Progenitor cell of endocrine pancreas (in vitro differentiated cells): ENCODE results near the gene EHF. TPM values are rescaled to one million over a fixed set of nuclear protein-coding genes. Genes with fewer than 3 reads are reported as not detected.

Experiments used
- DNase-seq: peaks from one replicate; pipeline ENCODE4 v3.0.0; 2021; ENCODE audit warnings: low spot score; ENCODE audit not compliant: unreplicated experiment
- H3K27ac Mint-ChIP-seq: 2 replicates; pipeline ENCODE4 v1.8.0; 2021; ENCODE audit warnings: mild to moderate bottlenecking, moderate library complexity, mixed read lengths
- H3K27me3 Mint-ChIP-seq: 2 replicates; pipeline ENCODE4 v1.8.0; 2021; ENCODE audit warnings: mixed read lengths
- H3K36me3 Mint-ChIP-seq: 2 replicates; pipeline ENCODE4 v1.8.0; 2022; ENCODE audit warnings: mixed read lengths; ENCODE audit not compliant: insufficient read depth
- H3K4me1 Mint-ChIP-seq: 2 replicates; pipeline ENCODE4 v1.8.0; 2021; ENCODE audit warnings: low read depth, mixed read lengths
- H3K4me3 Mint-ChIP-seq: 2 replicates; pipeline ENCODE4 v1.8.0; 2021; ENCODE audit warnings: low read depth, mild to moderate bottlenecking, moderate library complexity, mixed read lengths
- H3K9me3 Mint-ChIP-seq: 2 replicates; pipeline ENCODE4 v1.8.0; 2021; ENCODE audit warnings: low read depth, mixed read lengths
- total RNA-seq: library from RNA; stranded (reverse); gene quantifications from 2 replicates; pipeline ENCODE4 v1.2.1, GENCODE V29; 2021
- TF ChIP-seq, protein P1 (sequence below): fragments of 200-600 bp; sonication (generic); IDR thresholded peaks from one replicate; pipeline ENCODE4 v1.5.0; 2021; ENCODE audit warnings: antibody characterized with exemption, mild to moderate bottlenecking; ENCODE audit not compliant: unreplicated experiment

Gene EHF
- total RNA-seq, 1 donor from 2014 or later = 18.6 TPM

DNA sequence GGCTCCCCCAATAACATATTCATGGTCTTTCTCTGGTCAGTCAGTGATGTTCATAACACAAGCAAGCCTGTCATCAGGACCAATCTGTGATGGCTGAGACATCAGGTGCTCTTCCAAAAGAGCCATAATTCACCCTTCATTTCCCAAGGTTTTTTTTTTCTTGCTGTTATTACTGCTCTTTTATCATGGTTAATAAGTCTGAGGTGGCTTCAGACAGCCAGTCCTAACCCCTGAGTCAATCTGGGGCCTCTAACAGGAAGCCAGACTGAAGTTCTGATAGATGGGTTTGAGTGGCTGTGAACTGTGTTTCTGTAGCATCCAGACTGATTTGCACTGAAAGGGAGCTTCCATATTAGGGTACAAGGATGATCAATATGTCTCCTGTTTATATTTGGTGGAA is 8.8 kb downstream of the EHF start:
- Mint-ChIP-seq H3K4me1 (peaks cover 57% of the 10 kb centered on the region), H3K27ac (peak overlapping the region; percentile 73), H3K36me3 (no peaks in the 10 kb centered on the region), H3K4me3 (no peak overlapping the region), H3K9me3 (peaks cover 5% of the 10 kb centered on the region), H3K27me3 (no peaks in the 10 kb centered on the region)
- no peak for DNase-seq
- TF ChIP-seq, protein P1, sequence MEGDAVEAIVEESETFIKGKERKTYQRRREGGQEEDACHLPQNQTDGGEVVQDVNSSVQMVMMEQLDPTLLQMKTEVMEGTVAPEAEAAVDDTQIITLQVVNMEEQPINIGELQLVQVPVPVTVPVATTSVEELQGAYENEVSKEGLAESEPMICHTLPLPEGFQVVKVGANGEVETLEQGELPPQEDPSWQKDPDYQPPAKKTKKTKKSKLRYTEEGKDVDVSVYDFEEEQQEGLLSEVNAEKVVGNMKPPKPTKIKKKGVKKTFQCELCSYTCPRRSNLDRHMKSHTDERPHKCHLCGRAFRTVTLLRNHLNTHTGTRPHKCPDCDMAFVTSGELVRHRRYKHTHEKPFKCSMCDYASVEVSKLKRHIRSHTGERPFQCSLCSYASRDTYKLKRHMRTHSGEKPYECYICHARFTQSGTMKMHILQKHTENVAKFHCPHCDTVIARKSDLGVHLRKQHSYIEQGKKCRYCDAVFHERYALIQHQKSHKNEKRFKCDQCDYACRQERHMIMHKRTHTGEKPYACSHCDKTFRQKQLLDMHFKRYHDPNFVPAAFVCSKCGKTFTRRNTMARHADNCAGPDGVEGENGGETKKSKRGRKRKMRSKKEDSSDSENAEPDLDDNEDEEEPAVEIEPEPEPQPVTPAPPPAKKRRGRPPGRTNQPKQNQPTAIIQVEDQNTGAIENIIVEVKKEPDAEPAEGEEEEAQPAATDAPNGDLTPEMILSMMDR = no peak

DNA sequence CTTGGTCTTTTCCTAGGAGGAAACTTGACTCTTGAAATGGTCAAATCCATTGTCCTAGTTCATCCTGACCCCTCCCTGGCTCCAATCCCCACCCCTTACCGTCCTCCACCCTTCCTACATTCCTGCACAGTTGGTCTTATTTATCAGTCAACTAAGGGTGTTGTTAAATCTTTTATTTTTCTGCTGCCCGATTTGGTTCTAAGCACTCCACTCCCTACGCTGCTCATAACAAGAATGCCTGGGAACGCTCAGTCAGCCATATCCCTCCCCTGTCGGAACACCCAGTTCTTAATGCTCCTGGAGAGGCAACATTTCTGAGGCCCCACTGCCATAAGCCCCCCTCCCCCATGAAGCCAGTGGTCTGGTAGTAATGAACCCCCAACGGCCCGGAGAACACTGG is 9.7 kb downstream of the EHF start:
- no peaks in the 10 kb centered on the region for H3K27me3 Mint-ChIP-seq
- TF ChIP-seq, protein P1 = no peak
- H3K4me3 Mint-ChIP-seq = no peak overlapping the region
- H3K4me1 Mint-ChIP-seq = peaks cover 59% of the 10 kb centered on the region
- DNase-seq = no peak
- peaks cover 5% of the 10 kb centered on the region for H3K9me3 Mint-ChIP-seq
- peak overlapping the region; percentile 68 for H3K27ac Mint-ChIP-seq
- no peaks in the 10 kb centered on the region for H3K36me3 Mint-ChIP-seq

DNA sequence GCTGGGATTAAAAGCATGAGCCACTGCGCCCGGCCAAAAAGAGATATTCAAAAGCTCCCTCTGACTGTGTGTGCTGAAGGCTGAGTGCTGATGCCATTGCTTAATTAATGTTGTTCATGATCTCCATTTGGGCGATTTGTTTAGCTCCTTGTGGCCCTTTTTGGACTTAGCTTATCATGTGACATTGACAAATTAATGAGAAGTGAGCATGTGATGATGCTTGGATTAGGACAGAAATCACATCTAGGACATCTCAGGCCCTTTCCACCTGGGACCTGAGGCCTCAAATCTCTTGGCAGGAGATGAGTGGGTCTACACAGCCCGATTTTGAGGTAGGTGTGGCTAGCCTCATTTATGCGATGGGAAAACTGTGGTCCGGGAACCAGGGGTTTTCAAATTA is 10.4 kb downstream of the EHF start:
- peak overlapping the region; percentile 98 for H3K27ac Mint-ChIP-seq

DNA sequence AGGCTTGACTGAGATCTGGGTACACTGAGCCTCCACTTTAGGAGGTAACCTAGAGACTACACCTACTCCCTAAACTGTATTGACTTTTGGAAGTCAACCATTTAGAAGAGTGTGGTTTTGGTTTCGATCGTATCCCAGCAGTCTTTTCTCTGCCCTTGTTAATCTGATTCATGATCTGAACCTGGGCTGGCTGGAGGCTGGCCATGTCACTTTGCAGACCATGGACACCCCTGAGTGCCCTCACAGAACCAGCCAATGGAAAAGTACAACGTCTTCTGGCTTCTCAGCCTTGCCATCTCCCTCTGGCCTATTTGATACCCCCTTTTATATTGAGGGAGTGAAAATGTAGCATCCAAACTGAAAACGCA is 10.8 kb downstream of the EHF start:
- Mint-ChIP-seq H3K4me1 (peaks cover 62% of the 10 kb centered on the region), H3K4me3 (peak overlapping the region; percentile 57), H3K36me3 (no peaks in the 10 kb centered on the region), H3K9me3 (peaks cover 2% of the 10 kb centered on the region), H3K27me3 (no peaks in the 10 kb centered on the region), H3K27ac (peak overlapping the region; percentile 98)
- no peak for DNase-seq
- TF ChIP-seq, protein P1 = no peak

More for the DNA sequence above, 10.4 kb downstream of the EHF start:
- TF ChIP-seq, protein P1 = no peak
- DNase-seq = no peak
- Mint-ChIP-seq H3K9me3 (peaks cover 5% of the 10 kb centered on the region), H3K4me1 (peaks cover 62% of the 10 kb centered on the region), H3K27me3 (no peaks in the 10 kb centered on the region), H3K36me3 (no peaks in the 10 kb centered on the region), H3K4me3 (no peak overlapping the region)

DNA sequence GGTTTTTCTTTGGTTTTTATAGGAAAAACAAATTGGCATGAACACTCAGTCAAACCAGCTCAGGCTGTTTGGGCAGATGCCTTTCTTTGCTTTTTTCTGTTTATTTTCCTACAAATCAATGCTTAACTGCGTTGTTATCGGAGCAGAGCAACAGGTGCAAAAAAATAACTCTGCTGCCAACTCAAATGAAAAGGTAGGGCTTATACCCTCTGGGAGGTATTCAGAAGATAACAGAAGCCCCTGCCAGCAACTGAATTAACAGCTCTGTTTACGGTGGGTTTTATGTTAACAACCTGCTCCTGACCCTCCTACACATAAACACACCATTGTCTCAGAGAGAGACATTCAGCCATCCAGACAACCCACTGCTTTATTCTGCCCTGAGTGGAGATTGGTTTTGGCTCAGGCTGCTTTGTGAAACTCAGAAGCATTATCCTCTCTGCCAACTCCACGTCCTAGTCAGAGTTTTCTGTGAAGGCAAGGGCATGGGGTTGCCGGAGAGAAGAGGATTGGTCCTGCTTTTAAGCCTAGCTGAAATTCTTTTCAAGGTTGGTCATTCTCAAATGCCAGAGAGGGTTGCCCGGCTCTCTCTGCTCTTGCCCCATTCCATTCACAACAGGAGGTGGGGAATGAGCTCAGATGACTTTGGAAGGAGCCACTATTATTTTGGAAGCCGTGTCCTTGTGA is 11.4 kb downstream of the EHF start:
- DNase-seq = no peak
- H3K27me3 Mint-ChIP-seq = no peaks in the 10 kb centered on the region
- H3K27ac Mint-ChIP-seq = peak overlapping the region; percentile 98
- peaks cover 62% of the 10 kb centered on the region for H3K4me1 Mint-ChIP-seq
- no peaks in the 10 kb centered on the region for H3K9me3 Mint-ChIP-seq
- TF ChIP-seq, protein P1 = no peak
- H3K4me3 Mint-ChIP-seq = peak overlapping the region; percentile 57
- H3K36me3 Mint-ChIP-seq = no peaks in the 10 kb centered on the region
